Stimulated activated CD8-positive, alpha-beta memory T cell treated with anti-CD3 and anti-CD28 coated beads, Interleukin-4, amount 100 ng/mL, for 1 hour (primary cell): ENCODE results near the gene MSMO1.

Experiments
- DNase-seq, 2 donors: peaks; one replicate each; pipeline ENCODE4 v3.0.0-alpha.2; 2020; ENCODE audit warnings: low read depth in 2 of 2, low spot score in 1 of 2

MSMO1 gene

GRCh38 chr4:165360041-165360695, 32.7 kb downstream of the MSMO1 start:
- DNase-seq: no peak

GRCh38 chr4:165360985-165361670, 33.7 kb downstream of the MSMO1 start:
- no peak for DNase-seq

GRCh38 chr4:165361810-165362209, 34.3 kb downstream of the MSMO1 start:
- no peak for DNase-seq

- no peak for DNase-seq
Observed at GRCh38 chr4:165364452-165365080, 37.1 kb downstream of the MSMO1 start.

- DNase-seq: no peak
Observed at GRCh38 chr4:165367040-165367439, 39.6 kb downstream of the MSMO1 start.

GRCh38 chr4:165368114-165368513, 40.6 kb downstream of the MSMO1 start:
- no peak for DNase-seq

GRCh38 chr4:165368567-165368966, 41.1 kb downstream of the MSMO1 start:
- no peak for DNase-seq

GRCh38 chr4:165369522-165369921, 42.1 kb downstream of the MSMO1 start:
- no peak for DNase-seq

GRCh38 chr4:165370530-165370929, 43.1 kb downstream of the MSMO1 start:
- DNase-seq: no peak

- no peak for DNase-seq
Observed at GRCh38 chr4:165375465-165375864, 48.0 kb downstream of the MSMO1 start.

- DNase-seq: no peak
Observed at GRCh38 chr4:165378398-165378744, 50.9 kb downstream of the MSMO1 start.

GRCh38 chr4:165378745-165379677, 51.5 kb downstream of the MSMO1 start, which contains the start of gene CPE:
Gene CPE, plus strand, starts transcription at chr4:165379008. Its CDS starts 214 bp downstream, at chr4:165379222.
- peak in 1 of 2 donors; percentile 10 for DNase-seq

- no peak for DNase-seq
Observed at GRCh38 chr4:165379678-165380064, 52.2 kb downstream of the MSMO1 start.

GRCh38 chr4:165380805-165381204, 53.3 kb downstream of the MSMO1 start:
- DNase-seq: no peak

- DNase-seq: no peak
Observed at GRCh38 chr4:165381821-165382373, 54.4 kb downstream of the MSMO1 start.

GRCh38 chr4:165382640-165383039, 55.2 kb downstream of the MSMO1 start:
- no peak for DNase-seq

- no peak for DNase-seq
Observed at GRCh38 chr4:165383591-165384073, 56.2 kb downstream of the MSMO1 start.

- no peak for DNase-seq
Observed at GRCh38 chr4:165384186-165384585, 56.7 kb downstream of the MSMO1 start.

- no peak for DNase-seq
Observed at GRCh38 chr4:165384598-165384997, 57.1 kb downstream of the MSMO1 start.

- no peak for DNase-seq
Observed at GRCh38 chr4:165385126-165385525, 57.7 kb downstream of the MSMO1 start.

- DNase-seq: no peak
Observed at GRCh38 chr4:165386328-165386727, 58.9 kb downstream of the MSMO1 start.
